Aorta (tissue), 5 donors: ENCODE data around the gene GSTM5. TPM values are rescaled to one million over a fixed set of nuclear protein-coding genes. Genes with fewer than 3 reads are reported as not detected.
"Not testable (repeated sequence)": the region's sequence is repeated elsewhere in the genome, so short reads cannot be mapped to it uniquely, and the experiment has no call there.

ENCODE experiments used
- ATAC-seq: fragments of 200-7000 bp; cut with Tn5 transposase; one replicate; pipeline ENCODE4 v1.9.1; 2022; ENCODE audit warnings: moderate library complexity; ENCODE audit not compliant: low FRiP score
- DNase-seq, 2 donors: peaks; one replicate each; pipeline ENCODE4 v3.0.0-alpha.2; 2020
- H3K27ac ChIP-seq, 2 donors: one replicate each; pipeline ENCODE4 v1.5.1; 2013; ENCODE audit warnings: low read length in 2 of 2, mild to moderate bottlenecking in 2 of 2, moderate library complexity in 2 of 2, control low read depth in 1 of 2, inconsistent platforms in 1 of 2, low read depth in 1 of 2
- H3K27me3 ChIP-seq, 2 donors: one replicate each; pipeline ENCODE4 v1.6.1; 2013; ENCODE audit warnings: control low read depth in 1 of 2, low read length in 1 of 2, mild to moderate bottlenecking in 1 of 2, moderate library complexity in 1 of 2; ENCODE audit not compliant: insufficient read depth in 2 of 2, control insufficient read depth in 1 of 2
- H3K36me3 ChIP-seq, 2 donors: one replicate each; pipeline ENCODE4 v1.6.1; 2013; ENCODE audit warnings: control low read depth in 1 of 2, low read length in 1 of 2, mild to moderate bottlenecking in 1 of 2; ENCODE audit not compliant: insufficient read depth in 2 of 2, control insufficient read depth in 1 of 2
- H3K4me1 ChIP-seq, 2 donors: one replicate each; pipeline ENCODE4 v1.6.1; 2013; ENCODE audit warnings: low read length in 2 of 2, control low read depth in 1 of 2, mild to moderate bottlenecking in 1 of 2, moderate library complexity in 1 of 2; ENCODE audit not compliant: insufficient read depth in 2 of 2, control insufficient read depth in 1 of 2
- H3K4me3 ChIP-seq, 2 donors: one replicate each; pipeline ENCODE4 v1.5.1; 2013; ENCODE audit warnings: low read length in 2 of 2, control low read depth in 1 of 2, mild to moderate bottlenecking in 1 of 2
- H3K9me3 ChIP-seq: one replicate; pipeline ENCODE4 v1.6.1; 2013; ENCODE audit warnings: mild to moderate bottlenecking, low read length; ENCODE audit not compliant: control insufficient read depth
- WGBS, 2 donors: extraction: QIAGEN DNeasy Blood & Tissue Kit; methylation state at CpG; one replicate each; pipeline ENCODE4 v1.1.7; 2013; 5-methylcytosine and 5-hydroxymethylcytosine counted together
- intact Hi-C, 2 donors: fragments of 100-400 bp; cut with DNase I; formaldehyde crosslinking; loops; one replicate each; pipeline versions ENCODE4 v1.14.2 to v1.15.0; 2022
- polyA plus RNA-seq, 2 donors: library from polyadenylated mRNA; stranded (reverse); fragments of 200-250 nt; gene quantifications; one replicate each; pipeline ENCODE4 v1.2.3, GENCODE V29; 2013
- total RNA-seq, 2 donors: library from RNA; stranded (reverse); fragmentation: NEBNext Ultra II Directional; extraction: Animal tissue kit (Norgen Biotek cat#: 25700); gene quantifications; one replicate each; pipeline ENCODE4 v1.2.1, GENCODE V29; 2021
- donor health status: healthy with polysubstance abuse.
- donor health status: Bipolar disorder and iron deficiency.
- donor health status: DM: no; HTN: no; CAD: no.
- donor health status: DM: no; HTN: no; CAD: no.
- donor health status: DM: yes; HTN: yes; CAD: no.

GSTM5 gene
- total and polyA plus RNA-seq, 4 donors = 5.7 to 23.4 (median 9.7) TPM

DNA sequence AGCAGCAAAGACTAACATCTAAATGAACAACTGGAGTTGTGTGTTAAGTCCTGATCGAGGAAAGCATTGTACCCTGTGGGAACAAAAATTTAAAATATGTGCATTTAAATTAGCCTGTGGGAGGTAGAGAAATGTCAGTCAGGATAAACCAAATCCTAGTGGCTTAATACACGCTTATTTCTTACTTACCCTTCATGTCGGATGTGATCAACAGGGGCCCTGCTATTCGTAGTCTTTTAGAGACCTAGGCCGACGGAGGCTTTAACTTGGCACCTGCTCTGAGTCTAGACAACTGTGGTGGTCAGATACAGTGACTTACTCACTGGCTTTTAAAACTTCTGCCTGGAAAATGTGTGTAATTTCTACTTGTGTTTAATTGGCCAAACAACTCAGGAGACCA is 18.6 kb downstream of the GSTM5 start:
- Histone ChIP-seq H3K4me3 (no peak overlapping the region), H3K9me3 (no peaks in the 10 kb centered on the region), H3K27ac (no peak overlapping the region), H3K4me1 (no peaks in the 10 kb centered on the region), H3K36me3 (peaks cover 0 to 2% of the 10 kb centered on the region in 2 donors), H3K27me3 (no peaks in the 10 kb centered on the region)
- DNase-seq (no peak), ATAC-seq (no peak)
- intact Hi-C loops = no loop called here
- 76 to 81% methylated on average over 6 of the region's 6 CpGs for WGBS, 2 donors

DNA sequence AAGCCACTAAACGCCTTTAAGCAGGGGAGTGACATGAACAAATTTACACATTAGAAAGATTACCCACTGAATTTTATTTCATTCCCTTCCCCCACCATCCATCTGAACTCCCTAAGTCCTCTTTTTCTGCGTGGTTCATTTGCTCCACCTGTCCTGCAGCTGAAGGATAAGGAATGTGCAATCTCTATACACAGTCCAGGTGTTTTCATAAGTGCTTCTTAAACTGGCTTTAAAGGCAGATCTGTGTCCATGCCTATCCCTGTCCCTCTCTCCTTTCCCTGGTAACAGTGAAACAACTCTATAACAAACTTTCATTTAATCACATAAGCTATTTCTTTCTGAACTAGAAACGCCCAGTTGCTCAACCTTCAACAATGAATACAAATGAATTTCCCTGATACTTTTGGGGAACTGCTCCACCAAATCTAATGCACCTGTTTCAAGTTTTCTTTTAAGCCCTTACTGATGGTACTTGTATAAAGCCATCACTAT is 20.4 kb downstream of the GSTM5 start:
- Histone ChIP-seq H3K27me3 (no peaks in the 10 kb centered on the region), H3K36me3 (peaks cover 0 to 2% of the 10 kb centered on the region in 2 donors), H3K9me3 (no peaks in the 10 kb centered on the region), H3K4me3 (no peak overlapping the region), H3K27ac (no peak overlapping the region), H3K4me1 (no peaks in the 10 kb centered on the region)
- ATAC-seq = no peak
- no peak for DNase-seq
- WGBS, 2 donors = 80% methylated on average over 3 of the region's 3 CpGs
- intact Hi-C loops = no loop called here

DNA sequence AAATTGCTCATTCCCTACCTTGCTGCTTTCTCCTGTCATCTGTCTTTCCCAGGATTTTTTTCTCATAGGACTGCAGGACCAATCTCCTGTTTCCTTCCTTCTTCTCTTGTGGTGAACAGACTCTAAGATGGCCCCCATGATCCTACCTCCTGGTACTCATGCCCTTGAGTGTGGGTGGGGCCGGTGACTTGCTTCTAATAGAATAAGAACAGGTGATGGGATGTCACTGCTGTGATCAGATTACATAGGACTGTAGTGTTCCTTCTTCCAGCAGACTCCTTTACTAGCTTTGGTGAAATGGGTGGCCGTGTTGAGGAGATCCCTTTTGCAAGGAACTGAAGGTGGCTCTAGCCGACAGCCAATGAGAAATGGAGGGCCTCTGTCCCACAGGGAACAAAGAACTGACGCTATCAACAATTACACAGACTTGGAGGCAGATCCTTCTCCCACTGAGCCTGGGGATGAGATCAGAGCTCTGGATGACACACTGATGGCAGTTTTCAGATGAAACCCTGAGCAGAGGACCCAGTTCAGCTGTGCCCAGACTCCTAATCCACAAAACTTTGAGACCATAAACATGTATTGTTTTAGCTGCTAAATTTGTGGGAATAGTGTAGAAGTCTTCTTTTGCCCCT is 21.3 kb downstream of the GSTM5 start:
- no peaks in the 10 kb centered on the region for H3K9me3 ChIP-seq
- H3K36me3 ChIP-seq = peaks cover 0 to 4% of the 10 kb centered on the region in 2 donors
- H3K27me3 ChIP-seq = no peaks in the 10 kb centered on the region
- DNase-seq = no peak
- intact Hi-C loops = no loop called here
- ATAC-seq = no peak
- WGBS, 2 donors = 93% methylated on average over 4 of the region's 4 CpGs
- H3K4me3 ChIP-seq = no peak overlapping the region
- H3K27ac ChIP-seq = no peak overlapping the region
- no peaks in the 10 kb centered on the region for H3K4me1 ChIP-seq

GRCh38 chr1:109739738-109740614 is 27.9 kb downstream of the GSTM5 start:
- WGBS, 2 donors = 0 to 1% methylated on average over 82 to 86 of the region's 86 CpGs
- intact Hi-C loops = no loop called here

GRCh38 chr1:109740615-109741373 is 28.7 kb downstream of the GSTM5 start, which contains the start of gene GSTM3:
Gene GSTM3 (minus strand): TSS chr1:109741038. CDS start chr1:109740287, 751 bp downstream.
- H3K4me1 ChIP-seq = no peaks in the 10 kb centered on the region
- intact Hi-C loops = no loop called here
- no peak within 1 kb of the TSS for H3K27ac ChIP-seq
- H3K9me3 ChIP-seq = no peaks in the 10 kb centered on the region
- no peaks in the 10 kb centered on the region for H3K27me3 ChIP-seq
- WGBS, 2 donors = 2 to 12% methylated on average over 10 of the region's 10 CpGs
- ATAC-seq (peak; percentile 66), DNase-seq (no peak)
- H3K36me3 ChIP-seq = peaks cover 0 to 2% of the 10 kb centered on the region in 2 donors
- H3K4me3 ChIP-seq = peak within 1 kb of the TSS; percentile 48 to 68

More at GRCh38 chr1:109739738-109740614, 27.9 kb downstream of the GSTM5 start:
- H3K9me3 ChIP-seq = no peaks in the 10 kb centered on the region
- peak overlapping the region; percentile 48 to 68 for H3K4me3 ChIP-seq
- peaks cover 0 to 2% of the 10 kb centered on the region in 2 donors for H3K36me3 ChIP-seq
- H3K27ac ChIP-seq = no peak overlapping the region
- DNase-seq (peak; percentile 84 to 94), ATAC-seq (peak; percentile 97)
- no peaks in the 10 kb centered on the region for H3K4me1 ChIP-seq
- H3K27me3 ChIP-seq = no peaks in the 10 kb centered on the region

DNA sequence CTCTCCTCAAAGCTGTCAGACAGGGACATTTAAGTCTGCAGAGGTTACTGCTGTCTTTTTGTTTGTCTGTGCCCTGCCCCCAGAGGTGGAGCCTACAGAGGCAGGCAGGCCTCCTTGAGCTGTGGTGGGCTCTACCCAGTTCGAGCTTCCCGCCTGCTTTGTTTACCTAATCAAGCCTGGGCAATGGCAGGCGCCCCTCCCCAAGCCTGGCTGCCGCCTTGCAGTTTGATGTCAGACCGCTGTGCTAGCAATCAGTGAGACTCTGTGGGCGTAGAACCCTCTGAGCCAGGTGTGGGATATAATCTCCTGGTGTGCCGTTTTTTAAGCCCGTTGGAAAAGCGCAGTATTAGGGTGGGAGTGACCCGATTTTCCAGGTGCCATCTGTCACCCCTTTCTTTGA is 36.3 kb downstream of the GSTM5 start:
- H3K27me3 ChIP-seq, H3K4me1 ChIP-seq, H3K9me3 ChIP-seq, ATAC-seq, DNase-seq, intact Hi-C loops, H3K4me3 ChIP-seq, H3K27ac ChIP-seq, H3K36me3 ChIP-seq: not testable (repeated sequence)
- whole genome bisulfite sequencing, 2 donors = 90 to 92% methylated on average over 7 to 10 of the region's 10 CpGs

GRCh38 chr1:109749221-109749620 is 37.2 kb downstream of the GSTM5 start:
- no peak overlapping the region for H3K4me3 ChIP-seq
- H3K27me3 ChIP-seq = no peaks in the 10 kb centered on the region
- peaks cover 1% of the 10 kb centered on the region for H3K9me3 ChIP-seq
- no peak for ATAC-seq
- intact Hi-C loops = no loop called here
- no peaks in the 10 kb centered on the region for H3K36me3 ChIP-seq
- no peak overlapping the region for H3K27ac ChIP-seq
- no peaks in the 10 kb centered on the region for H3K4me1 ChIP-seq
- DNase-seq = no peak

GRCh38 chr1:109750241-109750882 is 38.3 kb downstream of the GSTM5 start:
- no peaks in the 10 kb centered on the region for H3K27me3 ChIP-seq
- DNase-seq (no peak), ATAC-seq (no peak)
- peaks cover 1% of the 10 kb centered on the region for H3K9me3 ChIP-seq
- no peaks in the 10 kb centered on the region for H3K36me3 ChIP-seq
- no peak overlapping the region for H3K27ac ChIP-seq
- H3K4me1 ChIP-seq = no peaks in the 10 kb centered on the region
- no peak overlapping the region for H3K4me3 ChIP-seq
- 95 to 96% methylated on average over 11 of the region's 11 CpGs for WGBS, 2 donors
- intact Hi-C loops = no loop called here
